Type B pancreatic cell (in vitro differentiated cells): Measurements from ENCODE around the gene MYO18B. TPM values are rescaled to one million over a fixed set of nuclear protein-coding genes. Genes with fewer than 3 reads are reported as not detected.

Experiments used
- DNase-seq: peaks from one replicate; pipeline ENCODE4 v3.0.0; 2021; ENCODE audit warnings: mixed read lengths; ENCODE audit not compliant: unreplicated experiment; ENCODE audit errors: extremely low spot score
- H3K27ac Mint-ChIP-seq: 2 replicates; pipeline ENCODE4 v1.8.0; 2021; ENCODE audit warnings: mild to moderate bottlenecking, mixed read lengths
- H3K27me3 Mint-ChIP-seq: 2 replicates; pipeline ENCODE4 v1.8.0; 2021; ENCODE audit warnings: mixed read lengths
- H3K36me3 Mint-ChIP-seq: 2 replicates; pipeline ENCODE4 v1.8.0; 2021; ENCODE audit warnings: mixed read lengths
- H3K4me1 Mint-ChIP-seq: one replicate; pipeline ENCODE4 v1.8.0; 2021; ENCODE audit warnings: mixed read lengths; ENCODE audit not compliant: unreplicated experiment
- H3K4me3 Mint-ChIP-seq: 2 replicates; pipeline ENCODE4 v1.8.0; 2021; ENCODE audit warnings: mild to moderate bottlenecking, mixed read lengths
- H3K9me3 Mint-ChIP-seq: 2 replicates; pipeline ENCODE4 v1.8.0; 2021; ENCODE audit warnings: mixed read lengths
- total RNA-seq: library from RNA; stranded (reverse); gene quantifications from 2 replicates; pipeline ENCODE4 v1.2.1, GENCODE V29; 2021; ENCODE audit warnings: low replicate concordance
- TF ChIP-seq, protein P1 (sequence below): fragments of 200-600 bp; sonication (generic); conservative IDR thresholded peaks from 2 replicates; pipeline ENCODE4 v1.5.0; 2021; ENCODE audit warnings: antibody characterized with exemption, mild to moderate bottlenecking

MYO18B gene
- total RNA-seq, 1 donor from 2014 or later: 0.10 TPM

GRCh38 chr22:25709758-25710157 is 32.2 kb upstream of the MYO18B start:
- no peak overlapping the region for H3K4me3 Mint-ChIP-seq
- no peak for DNase-seq
- TF ChIP-seq, protein P1, sequence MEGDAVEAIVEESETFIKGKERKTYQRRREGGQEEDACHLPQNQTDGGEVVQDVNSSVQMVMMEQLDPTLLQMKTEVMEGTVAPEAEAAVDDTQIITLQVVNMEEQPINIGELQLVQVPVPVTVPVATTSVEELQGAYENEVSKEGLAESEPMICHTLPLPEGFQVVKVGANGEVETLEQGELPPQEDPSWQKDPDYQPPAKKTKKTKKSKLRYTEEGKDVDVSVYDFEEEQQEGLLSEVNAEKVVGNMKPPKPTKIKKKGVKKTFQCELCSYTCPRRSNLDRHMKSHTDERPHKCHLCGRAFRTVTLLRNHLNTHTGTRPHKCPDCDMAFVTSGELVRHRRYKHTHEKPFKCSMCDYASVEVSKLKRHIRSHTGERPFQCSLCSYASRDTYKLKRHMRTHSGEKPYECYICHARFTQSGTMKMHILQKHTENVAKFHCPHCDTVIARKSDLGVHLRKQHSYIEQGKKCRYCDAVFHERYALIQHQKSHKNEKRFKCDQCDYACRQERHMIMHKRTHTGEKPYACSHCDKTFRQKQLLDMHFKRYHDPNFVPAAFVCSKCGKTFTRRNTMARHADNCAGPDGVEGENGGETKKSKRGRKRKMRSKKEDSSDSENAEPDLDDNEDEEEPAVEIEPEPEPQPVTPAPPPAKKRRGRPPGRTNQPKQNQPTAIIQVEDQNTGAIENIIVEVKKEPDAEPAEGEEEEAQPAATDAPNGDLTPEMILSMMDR: no peak
- H3K27me3 Mint-ChIP-seq: no peaks in the 10 kb centered on the region
- peaks cover 13% of the 10 kb centered on the region for H3K4me1 Mint-ChIP-seq
- peaks cover 10% of the 10 kb centered on the region for H3K36me3 Mint-ChIP-seq
- H3K9me3 Mint-ChIP-seq: no peaks in the 10 kb centered on the region
- no peak overlapping the region for H3K27ac Mint-ChIP-seq

- no peaks in the 10 kb centered on the region for H3K9me3 Mint-ChIP-seq
- H3K27ac Mint-ChIP-seq: no peak overlapping the region
- H3K36me3 Mint-ChIP-seq: peaks cover 10% of the 10 kb centered on the region
- DNase-seq: no peak
- H3K4me1 Mint-ChIP-seq: peaks cover 13% of the 10 kb centered on the region
- TF ChIP-seq, protein P1: no peak
- H3K27me3 Mint-ChIP-seq: no peaks in the 10 kb centered on the region
- H3K4me3 Mint-ChIP-seq: no peak overlapping the region
These were observed 31.5 kb upstream of the MYO18B start for GRCh38 chr22:25710501-25710900.

DNA sequence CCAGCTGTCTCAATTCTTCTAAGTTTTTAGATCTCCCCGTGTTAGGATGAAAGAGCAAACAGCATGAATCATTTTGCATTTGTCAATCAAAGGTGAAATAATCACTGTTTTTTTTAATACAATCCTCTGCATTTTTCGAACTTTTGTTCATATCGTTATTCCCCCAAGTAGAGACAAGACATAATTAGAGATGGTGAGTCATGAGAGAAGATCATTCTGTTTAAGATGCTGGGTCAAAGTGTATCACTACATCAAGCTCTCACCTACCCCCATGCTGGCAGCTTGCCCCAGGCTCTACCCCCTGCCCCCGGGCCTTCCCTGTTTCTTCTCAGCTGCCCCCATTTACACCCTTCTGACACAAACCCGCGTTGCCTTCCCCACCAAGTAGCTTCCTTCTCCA is 30.5 kb upstream of the MYO18B start:
- TF ChIP-seq, protein P1: no peak
- H3K9me3 Mint-ChIP-seq: no peaks in the 10 kb centered on the region
- no peaks in the 10 kb centered on the region for H3K27me3 Mint-ChIP-seq
- no peak for DNase-seq
- no peak overlapping the region for H3K4me3 Mint-ChIP-seq
- H3K4me1 Mint-ChIP-seq: peaks cover 13% of the 10 kb centered on the region
- no peak overlapping the region for H3K27ac Mint-ChIP-seq
- peaks cover 13% of the 10 kb centered on the region for H3K36me3 Mint-ChIP-seq

GRCh38 chr22:25712661-25713400 is 29.2 kb upstream of the MYO18B start:
- Mint-ChIP-seq H3K9me3 (no peaks in the 10 kb centered on the region), H3K27me3 (no peaks in the 10 kb centered on the region), H3K27ac (no peak overlapping the region), H3K4me1 (peaks cover 13% of the 10 kb centered on the region), H3K4me3 (no peak overlapping the region), H3K36me3 (peaks cover 7% of the 10 kb centered on the region)
- no peak for DNase-seq
- TF ChIP-seq, protein P1: no peak

DNA sequence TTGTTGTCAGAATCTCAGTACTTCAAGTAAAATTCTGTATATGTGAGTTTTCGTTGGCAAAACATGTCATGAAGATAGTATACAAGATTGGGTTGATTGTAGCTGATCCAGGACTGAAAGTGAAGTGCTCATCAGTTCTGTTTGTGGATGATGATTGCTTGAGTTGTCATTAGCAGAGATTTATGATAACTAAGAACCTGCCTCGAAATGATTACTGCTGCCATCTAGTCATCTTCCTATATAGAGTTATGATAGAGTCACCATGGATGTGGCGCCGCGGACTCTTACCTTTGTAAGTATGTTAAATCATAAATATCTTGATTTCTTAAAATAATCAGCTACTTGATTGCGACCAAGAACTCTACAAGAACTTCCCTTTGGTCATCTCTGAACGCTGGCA is 27.9 kb upstream of the MYO18B start:
- no peaks in the 10 kb centered on the region for H3K27me3 Mint-ChIP-seq

More for the DNA sequence above, 27.9 kb upstream of the MYO18B start:
- no peak for DNase-seq
- TF ChIP-seq, protein P1: no peak
- H3K9me3 Mint-ChIP-seq: no peaks in the 10 kb centered on the region
- no peak overlapping the region for H3K27ac Mint-ChIP-seq
- H3K4me3 Mint-ChIP-seq: no peak overlapping the region
- peaks cover 7% of the 10 kb centered on the region for H3K36me3 Mint-ChIP-seq
- H3K4me1 Mint-ChIP-seq: peaks cover 13% of the 10 kb centered on the region
